ENCODE measurements around the gene COPE. TPM values are rescaled to one million over a fixed set of nuclear protein-coding genes. Genes with fewer than 3 reads are reported as not detected.
"Not testable (repeated sequence)": the region's sequence is repeated elsewhere in the genome, so short reads cannot be mapped to it uniquely, and the experiment has no call there.

The COPE gene
- total RNA-seq, 1 experiment from 2014 or later: 452 TPM

DNA sequence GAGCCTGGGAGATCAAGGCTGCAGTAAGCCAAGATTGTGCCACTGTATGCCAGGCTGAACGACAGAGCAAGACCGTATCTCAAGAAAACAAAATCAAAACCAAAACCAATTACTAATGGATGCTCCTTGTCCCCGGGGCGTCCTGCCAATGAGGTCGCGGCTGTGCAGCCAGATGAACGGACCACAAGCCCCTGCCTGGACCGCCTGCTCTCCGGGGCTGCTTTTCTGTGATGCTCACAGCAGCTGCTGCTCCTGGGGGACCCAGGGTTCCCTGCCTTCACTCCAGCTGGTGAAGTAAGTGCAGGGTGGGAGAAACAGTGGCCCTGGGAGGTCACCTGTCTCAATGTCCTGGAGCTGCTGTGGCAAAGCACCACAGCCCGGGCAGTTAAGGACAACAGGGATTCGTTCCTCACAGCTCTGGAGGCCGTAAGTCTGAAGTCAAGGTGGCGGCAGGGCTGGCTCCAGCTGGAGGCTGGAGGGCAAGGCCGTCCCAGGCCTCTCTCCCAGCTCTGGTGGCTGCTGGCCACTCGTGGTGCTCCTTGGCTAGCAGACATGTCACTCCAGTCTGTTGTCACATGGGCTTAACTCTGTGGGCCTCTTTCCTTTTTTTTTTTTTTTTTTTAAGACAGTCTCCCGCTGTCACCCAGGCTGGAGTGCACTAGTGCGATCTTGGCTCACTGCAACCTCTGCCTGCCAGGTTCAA lies 10.1 kb downstream of the COPE start:
- no peak for DNase-seq (ENCODE audit: low spot score)

GRCh38 chr19:18906605-18907519 lies 12.3 kb downstream of the COPE start:
- no peak for DNase-seq (ENCODE audit: low spot score)

DNA sequence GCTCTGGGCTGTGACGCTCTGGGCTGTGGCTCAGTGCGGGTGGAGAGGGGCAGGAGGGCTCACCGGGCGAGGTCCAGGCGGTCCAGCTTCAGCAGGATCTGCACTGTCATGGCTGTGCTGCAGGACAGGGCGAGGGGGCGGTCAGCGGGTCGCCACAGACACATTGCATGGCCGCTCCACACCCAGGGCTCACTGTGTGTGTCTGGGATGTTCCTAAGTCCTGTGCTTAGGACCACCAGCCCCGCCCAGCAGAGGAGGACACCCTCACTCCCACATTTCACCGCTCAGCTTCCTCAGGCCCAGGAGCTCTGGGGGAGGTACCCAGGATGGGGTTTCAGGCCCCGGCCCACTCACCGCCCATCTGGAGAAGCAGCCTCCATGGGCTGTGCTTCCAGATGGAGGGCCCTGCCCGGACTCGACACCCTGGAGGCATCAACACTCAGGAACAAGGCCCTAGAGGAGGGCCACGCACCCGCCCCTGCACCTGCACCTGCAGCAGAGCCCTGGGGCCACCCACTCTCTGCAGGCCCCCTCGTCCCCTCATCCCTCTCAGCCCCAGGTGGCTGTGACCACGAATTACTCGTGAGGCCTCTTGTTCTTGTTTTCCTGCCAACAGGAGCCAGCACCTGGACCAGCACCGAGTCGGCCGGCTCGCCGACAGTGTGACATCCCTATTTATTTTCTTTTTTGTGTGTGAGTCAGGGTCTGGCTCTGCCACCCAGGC lies 13.5 kb downstream of the COPE start:
- DNase-seq (ENCODE audit: low spot score): no peak

GRCh38 chr19:18905058-18905456 lies 14.1 kb downstream of the COPE start:
- DNase-seq (ENCODE audit: low spot score): no peak

GRCh38 chr19:18904334-18905057 lies 14.7 kb downstream of the COPE start:
- no peak for DNase-seq (ENCODE audit: low spot score)

GRCh38 chr19:18903156-18904037 lies 15.8 kb downstream of the COPE start:
- DNase-seq (ENCODE audit: low spot score): no peak

DNA sequence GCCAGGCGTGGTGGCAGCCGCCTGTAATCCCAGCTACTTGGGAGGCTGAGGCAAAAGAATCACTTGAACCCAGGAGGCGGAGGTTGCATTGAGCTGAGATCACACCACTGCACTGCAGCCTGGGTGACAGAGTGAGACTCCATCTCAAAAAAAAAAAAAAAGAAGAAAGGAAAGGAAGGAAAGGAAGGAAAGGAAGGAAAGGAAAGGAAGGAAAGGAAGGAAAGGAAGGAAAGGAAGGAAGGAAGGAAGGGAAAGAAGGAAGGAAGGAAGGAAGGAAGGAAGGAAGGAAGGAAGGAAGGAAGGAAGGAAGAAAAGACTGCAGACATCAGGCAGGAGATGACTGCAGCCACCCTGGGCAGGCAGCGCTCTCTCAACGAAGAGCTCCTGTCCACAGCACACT lies 16.7 kb downstream of the COPE start:
- DNase-seq (ENCODE audit: low spot score): not testable (repeated sequence)

- no peak for DNase-seq (ENCODE audit: low spot score)
These were observed 17.7 kb downstream of the COPE start for GRCh38 chr19:18901491-18901890.

DNA sequence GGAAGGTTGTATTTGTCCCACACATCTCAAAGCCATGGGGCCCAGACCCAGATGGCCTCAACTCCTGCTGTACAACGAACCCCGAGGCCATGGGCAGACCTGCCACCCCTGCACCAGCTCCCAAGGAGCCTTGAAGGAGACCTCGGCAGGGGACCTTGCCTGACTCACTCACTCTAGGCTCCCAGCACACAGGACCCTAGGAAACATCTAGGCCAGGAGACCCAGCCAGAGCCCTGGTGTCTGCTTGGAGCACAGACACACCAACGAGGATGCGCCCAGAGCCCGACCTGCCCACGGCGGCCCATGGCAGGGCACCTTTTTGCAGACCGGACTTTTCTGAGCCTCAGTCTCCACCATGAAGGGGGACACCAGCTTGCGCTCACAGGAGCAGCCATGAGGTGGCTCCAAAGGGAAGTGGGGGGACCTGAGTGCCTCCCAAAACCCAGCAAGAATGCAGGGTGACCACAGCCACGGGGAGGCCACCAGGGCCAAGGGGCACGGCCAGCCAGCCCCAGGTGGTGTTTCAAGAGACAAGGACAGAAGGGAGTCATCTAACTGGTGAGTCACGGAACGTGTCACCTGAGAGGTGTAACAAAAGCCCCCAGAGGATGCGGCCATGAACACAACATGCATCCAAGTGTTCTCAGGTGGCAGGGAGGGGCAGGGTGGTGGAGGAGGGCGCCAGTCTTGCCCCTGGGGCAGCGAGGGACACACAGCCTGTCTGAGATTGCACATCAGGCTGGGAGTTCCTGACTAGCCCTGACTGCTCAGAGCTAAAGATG lies 18.3 kb downstream of the COPE start:
- DNase-seq (ENCODE audit: low spot score): no peak

DNA sequence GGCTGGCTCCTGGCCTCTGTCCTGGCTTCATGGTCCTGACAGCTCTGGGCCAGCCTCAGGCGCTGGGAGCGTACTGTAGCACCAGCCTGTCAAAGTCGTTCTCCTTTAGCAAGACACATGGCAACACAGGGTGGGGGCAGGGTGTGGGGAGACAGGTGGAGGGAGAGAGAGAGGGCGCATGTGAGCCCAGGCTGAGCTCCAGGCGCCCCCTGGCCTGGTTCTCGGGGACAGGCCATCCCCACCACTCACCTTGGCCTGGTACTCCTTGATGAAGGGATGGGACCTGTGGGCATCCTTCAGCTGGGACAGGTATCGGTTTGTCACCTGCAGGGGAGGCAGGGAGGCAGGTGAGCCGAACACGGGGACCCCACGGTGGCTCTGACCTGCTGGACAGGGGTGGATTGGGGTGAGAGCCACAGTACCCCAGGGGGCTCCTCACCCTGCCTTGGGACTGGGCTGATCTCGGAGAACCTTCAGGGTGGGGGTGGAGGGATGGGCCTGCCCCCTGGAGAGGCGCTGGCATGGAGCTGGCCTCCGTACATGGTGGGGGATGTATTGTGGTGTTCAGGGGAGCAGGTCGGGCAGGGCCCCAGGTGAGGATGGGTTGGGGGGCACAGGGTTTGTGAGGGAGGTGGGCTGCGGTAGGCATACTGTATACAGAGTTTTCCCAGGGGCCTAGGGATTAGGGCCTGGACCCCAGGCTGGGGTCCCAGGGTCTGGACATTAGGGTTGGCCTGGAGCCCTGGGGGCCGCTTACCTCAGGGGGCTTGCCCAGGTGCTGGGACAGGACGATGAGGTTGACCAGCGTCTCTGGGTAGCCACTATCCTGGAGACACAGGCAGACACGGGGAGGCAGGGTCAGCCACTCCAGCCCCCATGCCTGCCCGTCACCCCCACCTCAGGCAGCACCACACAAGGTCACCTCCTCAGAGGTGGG lies 19.3 kb downstream of the COPE start:
- DNase-seq (ENCODE audit: low spot score): no peak

DNA sequence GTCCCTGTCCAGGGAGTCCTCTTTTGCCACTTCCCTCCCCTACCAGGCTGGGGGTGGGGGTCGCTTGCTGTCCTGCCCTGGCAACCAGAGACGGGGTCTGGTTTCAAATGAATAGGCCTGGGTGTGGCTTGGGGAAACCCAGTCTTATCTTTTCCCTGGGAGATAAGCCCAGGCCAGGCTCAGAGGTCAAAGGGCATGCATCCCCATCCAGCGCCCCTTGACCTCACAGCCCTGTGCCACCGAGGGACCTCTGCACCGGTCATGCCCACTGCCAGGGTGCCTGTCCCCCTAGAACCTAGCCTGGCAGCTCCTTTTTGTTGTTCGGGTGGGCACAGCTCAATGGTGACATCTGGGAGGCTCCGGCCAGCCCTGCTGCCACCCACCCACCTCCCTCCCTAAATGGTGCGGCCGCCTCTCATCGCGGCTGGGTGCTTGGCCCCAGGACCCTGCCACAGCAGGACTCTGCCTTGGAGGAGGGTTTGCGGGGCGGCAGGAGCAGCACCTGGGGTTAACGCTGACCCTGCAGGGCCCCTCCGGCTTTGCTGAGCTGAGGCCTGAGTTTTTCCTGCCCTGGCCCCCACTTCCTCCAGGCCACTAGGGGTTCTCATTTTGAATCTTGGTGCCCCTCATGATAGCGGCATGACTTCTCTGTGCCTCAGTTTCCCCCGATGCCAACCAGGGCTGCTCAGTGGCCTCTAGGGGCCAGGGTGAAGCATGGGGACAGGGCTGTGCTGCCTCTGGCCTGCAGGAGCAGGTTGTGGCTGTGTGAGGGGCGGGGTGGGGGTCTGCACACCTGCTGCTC lies 20.4 kb downstream of the COPE start:
- no peak for DNase-seq (ENCODE audit: low spot score)

- DNase-seq (ENCODE audit: low spot score): no peak
These were observed 21.0 kb downstream of the COPE start for GRCh38 chr19:18898081-18898606.

GRCh38 chr19:18897094-18898029 lies 21.8 kb downstream of the COPE start:
- DNase-seq (ENCODE audit: low spot score): no peak

GRCh38 chr19:18896421-18896841 lies 22.8 kb downstream of the COPE start:
- DNase-seq (ENCODE audit: low spot score): no peak

GRCh38 chr19:18895824-18896341 lies 23.3 kb downstream of the COPE start, which contains the start of gene CERS1:
Gene CERS1 (minus strand): TSS chr19:18896158. CDS start chr19:18896072, 86 bp downstream.
- DNase-seq (ENCODE audit: low spot score): no peak
